ENCODE data around the gene VPS26C. TPM values are rescaled to one million over a fixed set of nuclear protein-coding genes. Genes with fewer than 3 reads are reported as not detected.

The VPS26C gene
- total and polyA plus RNA-seq, 7 donors, result 29.6 to 78.2 (median 51.4) TPM

DNA sequence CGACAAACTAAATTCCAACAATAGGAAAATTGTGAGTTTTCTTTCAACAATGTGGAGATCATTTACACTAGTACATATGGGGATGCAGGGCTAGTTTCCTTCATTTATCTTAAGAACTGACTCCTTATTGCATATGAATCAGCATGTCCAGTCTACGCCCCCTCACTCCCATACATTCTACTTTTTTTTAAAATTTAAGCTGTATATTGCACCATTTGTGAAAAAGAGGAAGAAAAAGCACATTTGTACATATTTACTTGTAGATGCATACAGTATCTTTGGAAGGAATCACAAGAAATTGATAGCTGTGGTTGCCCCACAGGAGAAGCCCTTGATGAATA is 15.9 kb downstream of the VPS26C start:
- no peaks in the 10 kb centered on the region for H3K9me3 ChIP-seq
- DNase-seq (no peak), ATAC-seq (peak in 1 of 4 donors; percentile 26)
- peaks cover 40% of the 10 kb centered on the region for H3K4me1 ChIP-seq
- TF ChIP-seq, protein P1, sequence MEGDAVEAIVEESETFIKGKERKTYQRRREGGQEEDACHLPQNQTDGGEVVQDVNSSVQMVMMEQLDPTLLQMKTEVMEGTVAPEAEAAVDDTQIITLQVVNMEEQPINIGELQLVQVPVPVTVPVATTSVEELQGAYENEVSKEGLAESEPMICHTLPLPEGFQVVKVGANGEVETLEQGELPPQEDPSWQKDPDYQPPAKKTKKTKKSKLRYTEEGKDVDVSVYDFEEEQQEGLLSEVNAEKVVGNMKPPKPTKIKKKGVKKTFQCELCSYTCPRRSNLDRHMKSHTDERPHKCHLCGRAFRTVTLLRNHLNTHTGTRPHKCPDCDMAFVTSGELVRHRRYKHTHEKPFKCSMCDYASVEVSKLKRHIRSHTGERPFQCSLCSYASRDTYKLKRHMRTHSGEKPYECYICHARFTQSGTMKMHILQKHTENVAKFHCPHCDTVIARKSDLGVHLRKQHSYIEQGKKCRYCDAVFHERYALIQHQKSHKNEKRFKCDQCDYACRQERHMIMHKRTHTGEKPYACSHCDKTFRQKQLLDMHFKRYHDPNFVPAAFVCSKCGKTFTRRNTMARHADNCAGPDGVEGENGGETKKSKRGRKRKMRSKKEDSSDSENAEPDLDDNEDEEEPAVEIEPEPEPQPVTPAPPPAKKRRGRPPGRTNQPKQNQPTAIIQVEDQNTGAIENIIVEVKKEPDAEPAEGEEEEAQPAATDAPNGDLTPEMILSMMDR (IDR thresholded peaks at IDR 0.05), result no peak
- intact Hi-C loops (cut with DNase I), result loop anchor here in 1 of 2 donors (10.0 kb wide), 1 partner anchor 214 kb away; no protein-coding TSS in a partner anchor
- H3K36me3 ChIP-seq (ENCODE audit: insufficient read depth in 1 of 2, low read depth in 1 of 2), result no peaks in the 10 kb centered on the region
- H3K27me3 ChIP-seq (ENCODE audit: insufficient read depth in 3 of 3, low read length in 2 of 3), result no peaks in the 10 kb centered on the region
- H3K4me3 ChIP-seq, result no peak overlapping the region
- no peak overlapping the region for H3K27ac ChIP-seq
- 57 to 68% (median 68%) methylated on average over 2 of the region's 2 CpGs for WGBS, 3 donors

DNA sequence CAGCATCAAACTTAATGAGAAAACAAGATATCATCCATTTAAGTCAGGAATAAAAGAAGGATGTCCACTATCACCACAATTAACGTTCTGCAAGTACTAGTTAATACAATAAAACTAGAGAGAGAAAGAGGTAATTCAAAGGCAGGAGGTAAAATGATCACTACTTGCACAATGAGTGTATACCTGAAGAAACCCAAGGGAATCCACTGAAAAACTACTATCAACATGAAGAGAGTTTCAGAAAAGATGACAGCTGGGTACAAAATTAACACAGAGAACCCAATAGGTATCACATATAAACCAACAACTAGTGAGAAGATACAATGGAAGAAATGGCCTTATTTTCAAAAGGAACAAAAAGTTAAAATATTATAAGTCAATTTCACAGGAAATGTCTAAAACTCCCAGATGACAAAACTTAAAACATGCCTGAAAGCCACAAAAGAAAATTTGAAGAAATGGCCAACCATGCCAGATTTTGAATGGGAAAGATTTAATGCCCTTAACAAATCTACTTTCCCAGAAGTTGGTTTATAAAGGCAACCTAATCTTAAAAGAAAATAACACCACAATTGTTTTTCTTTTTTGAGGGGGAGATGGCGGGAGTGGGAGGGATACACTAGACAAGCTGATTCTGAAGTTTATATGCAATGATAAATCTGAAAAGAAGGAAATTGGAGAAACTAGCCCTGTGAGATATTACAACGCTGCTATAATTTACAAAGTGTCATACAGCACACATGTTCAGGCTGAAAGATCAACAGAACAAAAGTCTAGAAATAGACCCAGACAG is 17.8 kb downstream of the VPS26C start:
- no peaks in the 10 kb centered on the region for H3K27me3 ChIP-seq (ENCODE audit: insufficient read depth in 3 of 3, low read length in 2 of 3)
- no peaks in the 10 kb centered on the region for H3K9me3 ChIP-seq
- H3K4me3 ChIP-seq, result no peak overlapping the region
- DNase-seq (no peak), ATAC-seq (no peak)
- peaks cover 37% of the 10 kb centered on the region for H3K4me1 ChIP-seq
- WGBS, 3 donors, result 84 to 88% (median 85%) methylated on average over 3 of the region's 3 CpGs
- H3K27ac ChIP-seq, result no peak overlapping the region
- intact Hi-C loops (cut with DNase I), result no loop called here
- TF ChIP-seq, protein P1 (IDR thresholded peaks at IDR 0.05), result no peak
- H3K36me3 ChIP-seq (ENCODE audit: insufficient read depth in 1 of 2, low read depth in 1 of 2), result no peaks in the 10 kb centered on the region

DNA sequence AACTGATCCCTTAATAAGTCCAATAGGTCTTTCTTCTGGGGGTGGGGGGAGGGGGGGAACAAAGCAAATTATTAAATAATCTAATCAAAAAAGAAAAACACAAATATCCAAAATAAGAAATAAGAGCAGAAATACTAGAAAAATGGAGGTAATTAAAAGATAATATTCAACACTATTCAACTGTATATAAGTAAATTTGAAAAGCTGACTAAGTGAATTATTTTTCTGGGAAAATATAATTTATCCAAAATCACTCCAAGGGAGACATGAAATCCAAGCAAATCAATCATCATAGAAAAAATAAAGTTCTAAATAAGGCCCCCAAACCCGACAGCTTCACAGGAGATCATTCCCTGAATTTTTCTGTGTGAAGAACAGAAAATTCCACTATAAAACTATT is 18.8 kb downstream of the VPS26C start:
- Histone ChIP-seq H3K4me3 (no peak overlapping the region), H3K27ac (no peak overlapping the region), H3K4me1 (peaks cover 34% of the 10 kb centered on the region), H3K27me3 (ENCODE audit: insufficient read depth in 3 of 3, low read length in 2 of 3) (no peaks in the 10 kb centered on the region), H3K9me3 (no peaks in the 10 kb centered on the region), H3K36me3 (ENCODE audit: insufficient read depth in 1 of 2, low read depth in 1 of 2) (no peaks in the 10 kb centered on the region)
- WGBS, 3 donors, result 76 to 82% (median 77%) methylated on average over 1 of the region's 1 CpG
- ATAC-seq (no peak), DNase-seq (no peak)
- intact Hi-C loops (cut with DNase I), result no loop called here
- TF ChIP-seq, protein P1 (IDR thresholded peaks at IDR 0.05), result no peak

DNA sequence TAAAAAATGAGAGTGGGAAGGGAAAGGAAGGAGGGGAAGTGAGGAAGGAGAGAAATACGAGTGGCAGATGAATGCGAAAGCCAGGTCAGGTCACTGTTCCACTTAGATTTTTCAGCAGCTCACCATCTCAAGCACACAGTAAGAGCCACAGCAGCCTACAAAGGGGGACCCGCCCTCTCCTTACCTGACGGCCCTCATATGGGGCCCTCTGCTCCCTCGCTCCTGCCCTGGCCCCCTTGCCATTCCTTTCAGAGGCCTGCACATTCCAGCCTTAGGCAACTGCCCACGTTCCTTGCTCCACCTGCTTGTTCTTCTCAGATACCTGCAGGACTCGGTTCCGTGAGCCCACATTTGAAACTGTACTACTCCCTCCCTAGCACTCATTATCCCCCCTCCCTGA is 22.0 kb downstream of the VPS26C start:
- TF ChIP-seq, protein P1 (IDR thresholded peaks at IDR 0.05), result no peak
- Histone ChIP-seq H3K4me3 (no peak overlapping the region), H3K36me3 (ENCODE audit: insufficient read depth in 1 of 2, low read depth in 1 of 2) (peaks cover 0 to 14% of the 10 kb centered on the region in 2 donors), H3K27ac (no peak overlapping the region), H3K27me3 (ENCODE audit: insufficient read depth in 3 of 3, low read length in 2 of 3) (no peaks in the 10 kb centered on the region), H3K9me3 (no peaks in the 10 kb centered on the region), H3K4me1 (peaks cover 15% of the 10 kb centered on the region)
- ATAC-seq (no peak), DNase-seq (no peak)
- WGBS, 3 donors, result 89 to 94% (median 92%) methylated on average over 8 of the region's 8 CpGs
- intact Hi-C loops (cut with DNase I), result no loop called here

All from psoas muscle (tissue), 8 donors.